Measurements from ENCODE around the gene CDYL.

The CDYL gene

DNA sequence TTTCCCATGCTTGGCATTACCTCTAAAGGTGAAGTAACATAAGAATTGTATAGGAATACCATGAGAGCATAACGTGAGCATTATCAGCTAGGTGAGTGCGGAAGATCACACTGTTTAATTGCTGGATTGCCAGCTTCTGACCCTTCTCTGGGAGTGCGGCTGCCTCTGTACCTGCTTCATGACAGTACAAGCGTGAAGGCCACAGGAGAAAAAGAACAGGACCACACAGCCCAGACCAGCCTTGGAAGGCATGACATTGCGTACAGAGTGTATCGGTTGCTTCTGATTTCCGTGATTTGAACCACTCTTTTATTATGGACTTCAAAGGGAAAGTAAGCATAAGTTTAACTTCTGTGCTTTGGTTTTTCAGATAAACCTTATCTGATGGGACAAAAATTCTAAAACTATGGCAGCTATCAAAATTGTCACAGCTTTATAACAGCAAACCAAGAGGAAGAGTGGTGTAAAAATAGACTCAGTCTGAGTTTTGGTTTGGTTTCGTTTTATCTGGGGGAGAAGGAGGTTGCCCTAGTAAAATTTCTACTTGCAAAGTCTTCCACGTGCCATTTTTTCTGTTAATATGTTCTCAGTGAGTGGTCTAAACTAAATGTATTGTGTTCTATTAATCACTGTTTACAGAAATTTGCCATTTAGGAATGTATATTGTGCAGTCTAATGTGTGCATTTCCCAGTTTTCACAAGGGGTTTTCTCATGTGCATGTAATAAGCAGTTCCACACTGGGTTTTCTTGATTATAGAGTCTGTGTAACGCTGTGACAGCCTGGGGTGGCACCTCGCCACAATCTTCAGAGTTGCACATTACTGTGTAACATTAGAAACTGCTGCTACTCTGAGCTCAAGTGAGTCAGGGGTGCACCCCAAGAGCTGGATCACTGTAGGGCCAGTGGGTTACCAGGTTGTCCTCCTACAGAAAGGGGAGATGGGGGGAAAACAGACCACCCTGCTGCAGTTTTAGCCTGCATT is 130.4 kb downstream of the CDYL start:
- no peak for TF ChIP-seq CTCF (IDR thresholded peaks at IDR 0.05)

GRCh38 chr6:4907602-4908001 is 131.4 kb downstream of the CDYL start:
- TF ChIP-seq CTCF (IDR thresholded peaks at IDR 0.05), result no peak

DNA sequence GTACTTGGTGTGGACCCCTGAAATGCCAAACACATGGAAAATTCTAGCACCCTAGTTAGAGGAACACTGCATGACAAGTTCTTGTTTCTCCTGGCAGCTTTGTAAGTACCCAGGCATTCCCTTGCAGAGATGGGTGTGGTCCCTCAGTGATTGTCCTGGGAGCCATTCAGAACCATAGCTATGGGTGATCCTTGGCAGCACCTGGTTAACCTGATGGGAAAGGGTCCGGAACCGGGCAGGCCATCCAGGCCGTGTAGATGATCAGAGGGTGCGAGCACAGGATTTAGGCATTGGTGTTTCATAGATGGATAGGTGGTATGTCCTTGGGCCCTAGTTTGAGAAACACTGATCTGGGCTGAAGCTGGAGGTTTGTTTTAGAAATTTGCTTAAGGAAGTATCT is 131.9 kb downstream of the CDYL start:
- TF ChIP-seq CTCF (IDR thresholded peaks at IDR 0.05), result no peak

GRCh38 chr6:4909063-4909706 is 133.0 kb downstream of the CDYL start:
- no peak for TF ChIP-seq CTCF (IDR thresholded peaks at IDR 0.05)

GRCh38 chr6:4910037-4910760 is 134.0 kb downstream of the CDYL start:
- no peak for TF ChIP-seq CTCF (IDR thresholded peaks at IDR 0.05)

DNA sequence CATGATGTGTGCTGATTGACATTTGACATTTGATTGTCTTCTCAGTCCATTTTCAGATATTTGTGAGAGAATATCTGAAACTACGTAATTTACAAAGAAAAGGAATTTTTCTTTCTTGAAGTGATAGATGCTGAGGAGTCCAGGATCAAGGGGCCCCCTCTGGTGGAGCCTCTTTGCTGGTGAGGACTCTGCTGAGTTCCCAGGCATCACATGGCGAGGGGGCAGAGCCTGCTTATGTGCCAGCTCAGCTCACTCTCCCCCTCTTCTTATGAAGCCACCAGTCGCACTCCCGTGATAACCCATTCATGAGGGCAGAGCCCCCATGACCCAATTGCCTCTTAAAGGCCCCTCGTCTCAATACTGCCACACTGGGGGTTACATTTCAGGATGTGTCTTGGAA is 136.4 kb downstream of the CDYL start:
- TF ChIP-seq CTCF (IDR thresholded peaks at IDR 0.05), result no peak

- no peak for TF ChIP-seq CTCF (IDR thresholded peaks at IDR 0.05)
These were observed 137.7 kb downstream of the CDYL start for GRCh38 chr6:4913705-4914419.

Data from LNCAP (cell line).